GM12874 (cell line): ENCODE measurements around the gene ASB16.

Experiments used
- CTCF ChIP-seq: IDR thresholded peaks from 2 replicates; pipeline ENCODE4 v1.5.1; 2011; ENCODE audit warnings: low read depth, mild to moderate bottlenecking, control low read depth, low read length, moderate library complexity; ENCODE audit not compliant: insufficient read depth

The ASB16 gene

GRCh38 chr17:44216173-44216572, 45.7 kb downstream of the ASB16 start:
- no peak for TF ChIP-seq CTCF

- TF ChIP-seq CTCF: no peak
Observed at GRCh38 chr17:44216694-44217093, 46.2 kb downstream of the ASB16 start.

GRCh38 chr17:44217738-44218343, 47.3 kb downstream of the ASB16 start:
- TF ChIP-seq CTCF: no peak

- peak; percentile 72 for TF ChIP-seq CTCF
Observed at GRCh38 chr17:44218344-44219107, 48.0 kb downstream of the ASB16 start.

GRCh38 chr17:44219108-44219615, 48.7 kb downstream of the ASB16 start:
- TF ChIP-seq CTCF: peak; percentile 66

- TF ChIP-seq CTCF: no peak
Observed at GRCh38 chr17:44219616-44220212, 49.2 kb downstream of the ASB16 start, which contains the start of gene UBTF. Gene UBTF (minus strand): TSS chr17:44219675. CDS start chr17:44218229, 1,446 bp downstream.
